ENCODE data around the gene RGMA. TPM values are rescaled to one million over a fixed set of nuclear protein-coding genes. Genes with fewer than 3 reads are reported as not detected.

Gene RGMA
- total RNA-seq, 1 donor from 2014 or later: 37.0 TPM

GRCh38 chr15:93037820-93038705 lies 50.9 kb downstream of the RGMA start:
- DNase-seq (ENCODE audit: extremely low spot score, unreplicated experiment): no peak
- H3K27ac Mint-ChIP-seq: peak overlapping the region; percentile 16
- peaks cover 11% of the 10 kb centered on the region for H3K27me3 Mint-ChIP-seq
- TF ChIP-seq CTCF (conservative IDR thresholded peaks at IDR 0.05): no peak
- H3K4me1 Mint-ChIP-seq (ENCODE audit: unreplicated experiment): peaks cover 13% of the 10 kb centered on the region
- peaks cover 18% of the 10 kb centered on the region for H3K36me3 Mint-ChIP-seq
- H3K9me3 Mint-ChIP-seq: no peaks in the 10 kb centered on the region
- H3K4me3 Mint-ChIP-seq: no peak overlapping the region

GRCh38 chr15:93036951-93037819 lies 51.8 kb downstream of the RGMA start:
- Mint-ChIP-seq H3K27ac (peak overlapping the region; percentile 16), H3K4me3 (no peak overlapping the region), H3K36me3 (peaks cover 12% of the 10 kb centered on the region)

GRCh38 chr15:93035953-93036810 lies 52.8 kb downstream of the RGMA start:
- TF ChIP-seq CTCF (conservative IDR thresholded peaks at IDR 0.05): peak; percentile 79
- DNase-seq (ENCODE audit: extremely low spot score, unreplicated experiment): no peak
- Mint-ChIP-seq H3K9me3 (no peaks in the 10 kb centered on the region), H3K27ac (no peak overlapping the region), H3K4me1 (ENCODE audit: unreplicated experiment) (peaks cover 13% of the 10 kb centered on the region), H3K36me3 (peaks cover 11% of the 10 kb centered on the region), H3K27me3 (peaks cover 11% of the 10 kb centered on the region), H3K4me3 (no peak overlapping the region)

More at GRCh38 chr15:93036951-93037819, 51.8 kb downstream of the RGMA start:
- peaks cover 11% of the 10 kb centered on the region for H3K27me3 Mint-ChIP-seq
- peak; percentile 34 for TF ChIP-seq CTCF (conservative IDR thresholded peaks at IDR 0.05)
- H3K9me3 Mint-ChIP-seq: no peaks in the 10 kb centered on the region
- H3K4me1 Mint-ChIP-seq (ENCODE audit: unreplicated experiment): peaks cover 13% of the 10 kb centered on the region
- no peak for DNase-seq (ENCODE audit: extremely low spot score, unreplicated experiment)

GRCh38 chr15:93035092-93035915 lies 53.7 kb downstream of the RGMA start:
- TF ChIP-seq CTCF (conservative IDR thresholded peaks at IDR 0.05): no peak
- no peak for DNase-seq (ENCODE audit: extremely low spot score, unreplicated experiment)
- H3K9me3 Mint-ChIP-seq: no peaks in the 10 kb centered on the region
- peaks cover 8% of the 10 kb centered on the region for H3K27me3 Mint-ChIP-seq
- H3K27ac Mint-ChIP-seq: no peak overlapping the region
- H3K36me3 Mint-ChIP-seq: peaks cover 8% of the 10 kb centered on the region
- peaks cover 18% of the 10 kb centered on the region for H3K4me1 Mint-ChIP-seq (ENCODE audit: unreplicated experiment)
- H3K4me3 Mint-ChIP-seq: no peak overlapping the region

Measured in type B pancreatic cell (in vitro differentiated cells).